Endothelial cell of umbilical vein (primary cell): ENCODE results near the gene HTRA3.

Experiments used
- EZH2 ChIP-seq: IDR thresholded peaks from 2 replicates; pipeline ENCODE4 v1.6.1; 2012; ENCODE audit warnings: borderline replicate concordance, low read depth, mild to moderate bottlenecking, moderate library complexity, low read length, inconsistent platforms; ENCODE audit not compliant: severe bottlenecking
- GATA2 ChIP-seq: IDR thresholded peaks from 2 replicates; pipeline ENCODE4 v1.7.0; 2011; ENCODE audit warnings: low read depth, mild to moderate bottlenecking, moderate library complexity, mixed read lengths, low read length; ENCODE audit not compliant: insufficient read length, insufficient read depth
- MAX ChIP-seq: IDR thresholded peaks from 2 replicates; pipeline ENCODE4 v1.6.1; 2011; ENCODE audit not compliant: insufficient read depth, insufficient read length
- POLR2A ChIP-seq: IDR thresholded peaks from 2 replicates; pipeline ENCODE4 v1.6.1; 2012; ENCODE audit warnings: low read depth, mild to moderate bottlenecking, control low read depth, low read length
- POLR2AphosphoS5 ChIP-seq: IDR thresholded peaks from 2 replicates; pipeline ENCODE4 v1.6.1; 2012; ENCODE audit warnings: low read depth, mild to moderate bottlenecking, control low read depth, low read length, moderate library complexity; ENCODE audit not compliant: insufficient read depth
- TF ChIP-seq, protein P1 (sequence below), 2 donors: IDR thresholded peaks; 1 replicate in 1 of 2; 2 replicates in 1 of 2; pipeline ENCODE4 v1.5.1; 2011; ENCODE audit warnings: low read length in 2 of 2, mild to moderate bottlenecking in 2 of 2, moderate library complexity in 2 of 2, control low read depth in 1 of 2, inconsistent platforms in 1 of 2, low read depth in 1 of 2; ENCODE audit not compliant: insufficient read depth in 1 of 2; ENCODE audit errors: extremely low read depth in 1 of 2

GRCh38 chr4:8329859-8330761, 60.6 kb downstream of the HTRA3 start:
- no peak for TF ChIP-seq MAX
- TF ChIP-seq, protein P1, sequence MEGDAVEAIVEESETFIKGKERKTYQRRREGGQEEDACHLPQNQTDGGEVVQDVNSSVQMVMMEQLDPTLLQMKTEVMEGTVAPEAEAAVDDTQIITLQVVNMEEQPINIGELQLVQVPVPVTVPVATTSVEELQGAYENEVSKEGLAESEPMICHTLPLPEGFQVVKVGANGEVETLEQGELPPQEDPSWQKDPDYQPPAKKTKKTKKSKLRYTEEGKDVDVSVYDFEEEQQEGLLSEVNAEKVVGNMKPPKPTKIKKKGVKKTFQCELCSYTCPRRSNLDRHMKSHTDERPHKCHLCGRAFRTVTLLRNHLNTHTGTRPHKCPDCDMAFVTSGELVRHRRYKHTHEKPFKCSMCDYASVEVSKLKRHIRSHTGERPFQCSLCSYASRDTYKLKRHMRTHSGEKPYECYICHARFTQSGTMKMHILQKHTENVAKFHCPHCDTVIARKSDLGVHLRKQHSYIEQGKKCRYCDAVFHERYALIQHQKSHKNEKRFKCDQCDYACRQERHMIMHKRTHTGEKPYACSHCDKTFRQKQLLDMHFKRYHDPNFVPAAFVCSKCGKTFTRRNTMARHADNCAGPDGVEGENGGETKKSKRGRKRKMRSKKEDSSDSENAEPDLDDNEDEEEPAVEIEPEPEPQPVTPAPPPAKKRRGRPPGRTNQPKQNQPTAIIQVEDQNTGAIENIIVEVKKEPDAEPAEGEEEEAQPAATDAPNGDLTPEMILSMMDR (IDR thresholded peaks at IDR 0.05; ENCODE audit: extremely low read depth in 1 of 2, insufficient read depth in 1 of 2, low read depth in 1 of 2, low read length in 2 of 2), result no peak
- TF ChIP-seq EZH2, result no peak
- TF ChIP-seq POLR2AphosphoS5, result no peak
- no peak for TF ChIP-seq POLR2A
- TF ChIP-seq GATA2, result no peak
